AG04450 (cell line): ENCODE data around the gene TGFBR1. TPM values are rescaled to one million over a fixed set of nuclear protein-coding genes. Genes with fewer than 3 reads are reported as not detected.

Source experiments
- CTCF ChIA-PET: fragments of 300-600, 350-600 bp; formaldehyde crosslinking; extraction: SDS; loops from one replicate; lab custom pipeline; 2022; ENCODE audit warnings: antibody characterized with exemption, inconsistent platforms; lab: Charles Lee
- POLR2A ChIA-PET: fragments of 350-600 bp; formaldehyde crosslinking; extraction: SDS; loops from one replicate; lab custom pipeline; 2021; ENCODE audit warnings: antibody characterized with exemption, inconsistent platforms; lab: Yijun Ruan, JAX
- DNase-seq: peaks from one replicate; pipeline ENCODE4 v3.0.0-alpha.2; 2011; ENCODE audit warnings: low read depth, low spot score
- H3K27ac ChIP-seq: one replicate; pipeline ENCODE4 v1.5.1; 2012; ENCODE audit warnings: low read depth, low read length, control low read depth
- H3K27me3 ChIP-seq: one replicate; pipeline ENCODE4 v1.6.0; 2012; ENCODE audit warnings: low read length; ENCODE audit not compliant: control insufficient read depth, insufficient read depth
- H3K4me3 ChIP-seq: 2 replicates; pipeline ENCODE4 v1.5.1; 2011; ENCODE audit warnings: mild to moderate bottlenecking, low read depth, low read length, control low read depth
- H3K9me3 ChIP-seq: 2 replicates; pipeline ENCODE4 v1.5.1; 2012; ENCODE audit warnings: low read length; ENCODE audit not compliant: control insufficient read depth, insufficient read depth
- polyA plus RNA-seq: library from polyadenylated mRNA; depleted of rRNA; stranded (reverse); fragments of >200 nt; gene quantifications from 2 replicates; pipeline ENCODE4 v1.2.3, GENCODE V29; 2011
- TF ChIP-seq, protein P1 (sequence below): IDR thresholded peaks from 2 replicates; pipeline ENCODE4 v1.5.1; 2011; ENCODE audit warnings: low read depth, low read length, control low read depth, inconsistent platforms

The TGFBR1 gene
- polyA plus RNA-seq, 1 experiment = 86.3 TPM

DNA sequence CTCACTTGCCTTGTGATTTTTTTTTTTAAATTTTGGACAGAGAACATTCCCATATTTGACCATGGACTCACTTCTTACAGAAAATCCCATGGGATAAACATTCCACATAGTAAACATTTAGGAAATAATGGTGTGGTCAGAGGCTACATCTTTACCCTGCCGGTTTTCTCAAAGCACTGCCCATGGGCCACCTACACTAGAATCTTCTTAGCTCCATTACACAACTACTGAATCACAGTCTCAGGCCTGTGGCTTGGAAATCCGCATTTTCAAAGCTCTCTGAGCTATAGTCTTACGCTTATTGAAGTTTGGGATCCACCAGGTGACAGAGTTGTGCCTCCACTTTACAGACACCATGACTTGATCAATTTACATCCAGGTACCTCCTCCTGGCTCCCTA lies 77.4 kb downstream of the TGFBR1 start:
- TF ChIP-seq, protein P1, sequence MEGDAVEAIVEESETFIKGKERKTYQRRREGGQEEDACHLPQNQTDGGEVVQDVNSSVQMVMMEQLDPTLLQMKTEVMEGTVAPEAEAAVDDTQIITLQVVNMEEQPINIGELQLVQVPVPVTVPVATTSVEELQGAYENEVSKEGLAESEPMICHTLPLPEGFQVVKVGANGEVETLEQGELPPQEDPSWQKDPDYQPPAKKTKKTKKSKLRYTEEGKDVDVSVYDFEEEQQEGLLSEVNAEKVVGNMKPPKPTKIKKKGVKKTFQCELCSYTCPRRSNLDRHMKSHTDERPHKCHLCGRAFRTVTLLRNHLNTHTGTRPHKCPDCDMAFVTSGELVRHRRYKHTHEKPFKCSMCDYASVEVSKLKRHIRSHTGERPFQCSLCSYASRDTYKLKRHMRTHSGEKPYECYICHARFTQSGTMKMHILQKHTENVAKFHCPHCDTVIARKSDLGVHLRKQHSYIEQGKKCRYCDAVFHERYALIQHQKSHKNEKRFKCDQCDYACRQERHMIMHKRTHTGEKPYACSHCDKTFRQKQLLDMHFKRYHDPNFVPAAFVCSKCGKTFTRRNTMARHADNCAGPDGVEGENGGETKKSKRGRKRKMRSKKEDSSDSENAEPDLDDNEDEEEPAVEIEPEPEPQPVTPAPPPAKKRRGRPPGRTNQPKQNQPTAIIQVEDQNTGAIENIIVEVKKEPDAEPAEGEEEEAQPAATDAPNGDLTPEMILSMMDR = no peak
- H3K4me3 ChIP-seq = no peak overlapping the region
- CTCF ChIA-PET = interaction anchor here (0.6 to 5.7 kb wide), 10 partner anchors 10 to 1142 kb away, joined by 3 to 43 read pairs (median 4); no protein-coding TSS in a partner anchor
- H3K27me3 ChIP-seq = no peaks in the 10 kb centered on the region
- POLR2A ChIA-PET = interaction anchor here (1.4 kb wide), 1 partner anchor 39 kb away, joined by 4 read pairs; the partner anchor contains the start of genes ALG2 and SEC61B
- H3K27ac ChIP-seq = no peak overlapping the region
- no peaks in the 10 kb centered on the region for H3K9me3 ChIP-seq
- DNase-seq = no peak

DNA sequence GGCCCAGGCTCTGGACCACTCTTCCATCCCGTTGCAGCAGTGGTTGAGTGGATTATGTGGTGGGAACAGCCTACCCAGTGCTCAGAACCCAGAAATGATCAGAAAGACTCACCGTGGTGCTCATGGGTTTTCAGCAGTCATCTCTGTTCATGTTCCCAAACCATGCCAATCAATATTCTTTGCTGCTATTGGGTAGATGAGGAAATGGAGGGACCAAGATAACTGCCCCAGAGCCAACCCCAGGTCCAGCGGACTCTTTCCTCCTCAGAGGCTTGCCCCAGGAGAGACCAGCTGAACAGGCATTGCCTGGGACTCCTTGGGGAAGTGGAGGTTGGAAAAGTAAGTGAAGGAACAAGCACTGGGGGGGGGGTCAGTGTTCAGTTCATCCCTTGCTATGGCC lies 78.7 kb downstream of the TGFBR1 start:
- no peak for DNase-seq
- Histone ChIP-seq H3K9me3 (no peaks in the 10 kb centered on the region), H3K4me3 (no peak overlapping the region), H3K27ac (no peak overlapping the region), H3K27me3 (peaks cover 4% of the 10 kb centered on the region)
- TF ChIP-seq, protein P1 = no peak
- CTCF ChIA-PET = interaction anchor here (0.6 to 5.7 kb wide), 9 partner anchors 11 to 1417 kb away, joined by 3 to 43 read pairs (median 9); no protein-coding TSS in a partner anchor
- POLR2A ChIA-PET = interaction anchor here (0.9 kb wide), 1 partner anchor 173 kb away, joined by 3 read pairs; no protein-coding TSS in a partner anchor

DNA sequence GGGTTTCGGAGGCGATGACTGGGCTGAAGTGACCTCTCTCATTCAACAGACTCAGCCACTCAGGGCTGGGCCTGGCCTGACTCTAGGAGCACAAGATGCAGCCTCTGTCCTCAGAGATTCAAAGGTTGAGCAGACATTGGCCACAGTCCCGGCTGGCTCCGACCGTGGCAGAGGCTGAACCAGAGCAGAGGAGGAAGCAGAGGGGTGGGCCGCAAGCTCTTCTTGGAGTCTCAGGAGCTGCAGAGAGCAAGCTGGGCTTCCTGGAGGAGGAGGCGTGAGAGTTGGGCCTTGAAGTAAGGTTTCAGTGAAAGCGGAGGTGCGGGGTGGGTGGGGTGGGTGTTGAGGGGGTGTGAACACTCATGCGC lies 79.2 kb downstream of the TGFBR1 start:
- no peak for DNase-seq
- no peak overlapping the region for H3K27ac ChIP-seq
- ChIA-PET CTCF (interaction anchor here (0.5 to 5.7 kb wide), 32 partner anchors 8 to 1415 kb away, joined by 3 to 43 read pairs (median 5); partner anchors contain the start of gene SEC61B), POLR2A (no interaction called here)
- TF ChIP-seq, protein P1 = no peak
- H3K9me3 ChIP-seq = no peaks in the 10 kb centered on the region
- H3K4me3 ChIP-seq = no peak overlapping the region
- peaks cover 9% of the 10 kb centered on the region for H3K27me3 ChIP-seq

DNA sequence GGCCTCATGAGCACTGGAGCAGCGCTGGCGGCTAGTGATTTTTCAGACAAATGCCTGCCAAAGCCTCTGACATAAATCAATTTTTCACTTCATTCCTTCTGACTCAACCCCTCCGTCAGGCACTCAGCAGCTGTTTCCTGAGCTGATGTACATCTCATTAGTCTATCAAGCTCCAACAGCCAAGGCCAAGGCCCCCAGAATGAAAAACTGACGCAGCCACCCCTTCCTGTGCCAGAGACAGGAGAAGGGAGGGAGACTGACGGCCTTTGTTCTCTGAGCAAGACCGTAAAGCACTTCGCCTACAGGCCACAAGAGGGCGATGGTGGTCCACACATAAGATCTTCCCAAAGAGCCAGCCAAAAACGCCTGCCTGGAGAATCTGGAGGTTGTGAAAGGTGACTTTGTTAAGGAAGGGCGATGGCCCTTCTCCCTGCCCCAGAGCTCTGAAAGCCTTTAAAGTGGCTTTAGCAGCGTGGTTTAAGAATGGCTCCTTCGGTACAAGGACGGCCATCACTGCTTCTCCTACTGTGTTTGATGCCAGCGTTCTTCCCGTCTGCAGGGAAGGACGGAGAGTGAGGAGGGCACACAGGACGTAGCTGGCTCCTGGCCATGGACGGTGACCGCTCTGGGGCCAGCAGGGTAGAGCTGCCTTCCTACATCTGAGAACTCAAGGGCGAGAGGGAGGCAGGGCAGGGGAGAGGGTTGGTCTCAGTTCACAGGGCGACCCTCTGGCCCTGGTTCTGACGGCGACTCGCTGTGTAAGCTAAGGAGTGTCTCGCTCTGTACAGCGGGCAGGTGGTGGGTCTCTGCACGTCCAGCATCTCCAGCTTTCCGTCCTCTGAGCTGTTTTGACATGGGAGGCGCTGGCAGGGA lies 79.8 kb downstream of the TGFBR1 start:
- TF ChIP-seq, protein P1 = peak; percentile 97
- peak; percentile 81 for DNase-seq
- peak overlapping the region; percentile 38 for H3K4me3 ChIP-seq
- no peaks in the 10 kb centered on the region for H3K9me3 ChIP-seq
- H3K27me3 ChIP-seq = peaks cover 10% of the 10 kb centered on the region
- ChIA-PET POLR2A (interaction anchor here (0.6 to 1.1 kb wide), 2 partner anchors 36 to 37 kb away, joined by 3 read pairs; partner anchors contain the start of genes ALG2 and SEC61B), CTCF (interaction anchor here (0.5 to 5.7 kb wide), 43 partner anchors 8 to 1414 kb away, joined by 3 to 43 read pairs (median 4); partner anchors contain the start of gene SEC61B)
- no peak overlapping the region for H3K27ac ChIP-seq
